Stimulated activated CD4-positive, alpha-beta T cell treated with anti-CD3 and anti-CD28 coated beads, Interleukin-1b, Interleukin-23, amount 100 ng/mL, for 1 hour (primary cell): ENCODE measurements around the gene CD40LG.

Source experiments
- DNase-seq, 2 donors: peaks; one replicate each; pipeline ENCODE4 v3.0.0-alpha.2; 2020; ENCODE audit warnings: low read depth in 2 of 2

The CD40LG gene

DNA sequence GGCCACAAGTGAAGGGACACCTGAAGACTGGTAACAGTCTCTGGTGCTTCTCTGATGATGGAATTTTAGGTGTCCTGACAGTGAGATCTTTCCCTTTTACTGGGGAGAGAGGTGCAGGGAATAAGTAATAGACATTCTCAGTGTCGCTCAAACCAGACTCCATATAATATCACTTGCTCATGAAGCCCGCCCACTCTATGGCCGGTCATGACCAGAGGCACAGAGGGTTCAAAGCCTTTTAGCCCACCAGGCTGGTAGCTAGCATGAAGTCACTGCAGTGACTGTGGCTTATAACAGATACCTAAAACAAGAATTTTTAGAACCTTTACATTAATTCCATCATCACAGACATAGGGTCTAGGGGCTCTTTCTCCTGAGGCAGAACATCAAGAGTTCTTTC, 2.9 kb downstream of the CD40LG start:
- no peak for DNase-seq

DNA sequence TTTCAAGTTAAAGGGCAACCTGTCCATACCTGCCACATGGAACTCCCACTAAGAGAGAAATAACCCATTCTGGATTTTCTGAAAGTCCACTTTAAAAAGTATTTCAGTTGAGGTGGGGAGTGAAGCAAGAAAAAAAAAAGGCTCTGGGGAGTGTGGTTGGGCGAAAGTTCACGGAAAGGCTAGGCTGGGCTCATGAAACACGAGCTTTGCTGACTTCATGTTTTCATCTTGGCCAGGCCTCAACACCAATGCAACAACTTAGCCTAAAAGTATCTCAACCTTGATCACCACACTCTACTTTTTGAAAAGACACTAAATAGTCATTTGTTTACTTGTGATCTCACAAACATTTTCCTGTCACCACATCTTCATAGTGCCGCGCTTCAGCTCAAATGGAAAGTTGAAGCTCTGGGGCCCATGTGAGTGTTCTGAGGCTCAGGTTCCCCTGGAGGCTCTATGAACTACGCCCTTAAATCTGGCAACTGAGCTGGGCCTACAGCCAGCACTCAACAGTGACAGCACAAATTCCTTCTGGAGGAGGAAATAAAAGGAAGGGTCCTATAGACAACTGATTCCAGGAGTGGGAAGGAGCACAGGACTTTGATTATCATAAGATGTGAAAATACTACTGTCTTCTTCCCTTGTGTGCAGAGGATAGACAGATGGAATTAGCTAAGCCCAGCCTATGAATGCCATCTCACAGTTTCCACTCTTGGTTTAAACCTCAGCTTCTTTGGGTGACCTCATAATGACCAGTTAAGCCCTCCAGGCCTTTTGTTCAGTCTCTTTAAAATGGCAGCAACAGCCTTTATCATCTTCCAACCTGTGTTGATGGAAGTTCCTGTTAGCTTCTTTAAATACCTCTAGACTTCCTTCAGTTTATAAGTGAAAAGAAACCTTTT, 5.1 kb downstream of the CD40LG start:
- DNase-seq = no peak

DNA sequence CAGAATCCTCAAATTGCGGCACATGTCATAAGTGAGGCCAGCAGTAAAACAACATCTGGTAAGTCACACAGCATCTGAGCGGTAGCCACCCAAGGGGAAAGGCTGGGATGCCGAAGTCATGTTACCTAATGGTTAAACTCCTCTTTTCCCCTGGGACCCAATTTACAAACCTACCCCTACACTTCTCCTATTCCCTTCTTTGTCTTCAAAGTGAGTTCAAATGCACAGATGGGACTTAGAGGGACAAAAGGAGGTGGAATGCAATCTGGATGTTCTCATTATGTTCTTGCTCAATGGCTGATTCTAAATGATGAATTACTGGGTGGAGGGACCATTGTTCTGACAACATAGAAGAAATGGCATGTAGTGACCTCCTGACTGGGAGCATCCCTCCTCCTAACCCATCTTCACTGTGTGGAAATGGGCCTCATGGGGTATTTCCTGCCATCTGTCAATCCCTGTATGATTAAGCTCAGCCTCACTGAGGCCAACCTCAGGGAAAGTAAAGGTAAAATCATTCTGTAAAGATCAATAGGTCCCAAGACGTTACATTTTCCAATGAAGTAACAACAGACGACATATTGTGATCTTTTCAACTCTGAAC, 8.5 kb downstream of the CD40LG start:
- no peak for DNase-seq

DNA sequence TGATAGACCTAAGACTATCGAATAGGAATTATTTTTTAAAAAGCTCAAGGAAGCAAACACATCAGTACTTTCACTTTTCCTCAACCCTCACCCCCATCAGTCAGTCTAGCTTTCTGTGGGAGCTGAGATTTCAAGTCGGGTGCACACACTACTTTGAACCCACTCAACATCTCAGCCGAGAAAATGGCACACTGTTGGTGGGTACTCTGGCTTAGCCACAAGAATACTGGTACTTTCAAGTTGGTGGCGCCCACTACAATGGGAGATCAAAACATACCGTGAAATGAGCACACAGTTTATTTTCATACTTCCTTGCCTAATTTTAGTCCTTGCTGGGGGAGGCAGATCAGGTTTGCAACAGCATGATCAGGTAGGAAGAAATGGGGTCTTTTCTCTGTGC, 10.2 kb downstream of the CD40LG start:
- DNase-seq = no peak

DNA sequence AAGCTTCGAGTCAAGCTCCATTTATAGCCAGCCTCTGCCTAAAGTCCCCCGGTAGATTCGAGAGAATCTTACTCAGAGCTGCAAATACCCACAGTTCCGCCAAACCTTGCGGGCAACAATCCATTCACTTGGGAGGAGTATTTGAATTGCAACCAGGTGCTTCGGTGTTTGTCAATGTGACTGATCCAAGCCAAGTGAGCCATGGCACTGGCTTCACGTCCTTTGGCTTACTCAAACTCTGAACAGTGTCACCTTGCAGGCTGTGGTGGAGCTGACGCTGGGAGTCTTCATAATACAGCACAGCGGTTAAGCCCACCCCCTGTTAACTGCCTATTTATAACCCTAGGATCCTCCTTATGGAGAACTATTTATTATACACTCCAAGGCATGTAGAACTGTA, 11.2 kb downstream of the CD40LG start:
- DNase-seq = no peak

DNA sequence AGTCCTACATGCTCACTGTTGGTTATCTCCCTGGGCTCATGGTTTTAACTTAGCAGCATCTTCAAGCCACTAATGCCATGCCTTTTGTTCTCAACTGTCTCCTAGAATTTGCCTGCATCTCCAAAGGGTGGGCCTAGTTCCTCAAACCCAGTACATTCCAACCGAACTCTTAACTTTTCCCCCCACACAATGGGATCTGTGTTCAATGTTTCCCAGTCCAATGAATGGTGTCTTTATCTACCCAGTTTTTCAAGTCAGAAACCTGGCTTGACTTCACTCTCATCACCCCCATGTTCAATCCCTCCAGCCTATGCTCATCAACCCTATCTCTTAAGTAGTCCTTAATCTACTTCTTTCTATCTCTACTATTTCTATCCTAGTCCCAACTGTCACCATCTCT, 12.9 kb downstream of the CD40LG start:
- DNase-seq = no peak

DNA sequence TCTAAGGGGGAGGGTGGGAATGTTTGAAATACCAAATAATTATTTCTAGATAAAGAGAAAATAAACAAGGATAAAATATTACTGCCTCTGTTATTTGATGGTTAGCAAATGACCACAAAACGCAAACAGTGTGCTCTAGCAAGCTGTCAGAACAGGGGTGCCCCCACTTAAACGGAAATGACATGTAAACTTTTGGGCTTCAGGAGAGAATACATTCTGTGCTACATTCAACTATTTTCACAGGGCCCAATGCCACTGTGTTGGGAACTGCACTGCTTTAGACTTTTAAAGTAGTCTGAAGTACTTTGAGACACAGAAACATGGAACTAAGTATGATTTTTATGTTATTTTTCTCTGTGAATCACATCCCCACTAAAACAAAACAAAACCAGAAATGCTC, 14.1 kb downstream of the CD40LG start:
- no peak for DNase-seq

DNA sequence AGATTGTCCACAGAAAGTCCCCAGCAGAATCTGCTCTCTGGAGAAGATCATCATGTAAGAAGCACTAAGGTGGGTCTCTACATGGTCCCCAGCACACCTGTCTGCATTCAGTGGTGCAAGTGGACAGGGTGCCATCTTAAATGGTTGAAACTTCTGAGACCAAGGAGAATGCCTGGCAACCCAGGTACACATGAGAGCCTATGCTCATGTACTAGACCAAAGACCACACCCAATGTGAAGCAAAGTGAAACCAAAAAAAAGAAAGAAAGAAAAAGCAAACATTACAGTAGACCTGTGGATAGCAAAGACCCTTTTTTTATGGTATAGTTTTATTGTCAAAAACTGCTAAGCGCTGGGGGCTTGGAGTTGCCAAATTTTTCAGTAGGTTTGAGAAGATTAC, 15.0 kb downstream of the CD40LG start:
- DNase-seq = no peak

DNA sequence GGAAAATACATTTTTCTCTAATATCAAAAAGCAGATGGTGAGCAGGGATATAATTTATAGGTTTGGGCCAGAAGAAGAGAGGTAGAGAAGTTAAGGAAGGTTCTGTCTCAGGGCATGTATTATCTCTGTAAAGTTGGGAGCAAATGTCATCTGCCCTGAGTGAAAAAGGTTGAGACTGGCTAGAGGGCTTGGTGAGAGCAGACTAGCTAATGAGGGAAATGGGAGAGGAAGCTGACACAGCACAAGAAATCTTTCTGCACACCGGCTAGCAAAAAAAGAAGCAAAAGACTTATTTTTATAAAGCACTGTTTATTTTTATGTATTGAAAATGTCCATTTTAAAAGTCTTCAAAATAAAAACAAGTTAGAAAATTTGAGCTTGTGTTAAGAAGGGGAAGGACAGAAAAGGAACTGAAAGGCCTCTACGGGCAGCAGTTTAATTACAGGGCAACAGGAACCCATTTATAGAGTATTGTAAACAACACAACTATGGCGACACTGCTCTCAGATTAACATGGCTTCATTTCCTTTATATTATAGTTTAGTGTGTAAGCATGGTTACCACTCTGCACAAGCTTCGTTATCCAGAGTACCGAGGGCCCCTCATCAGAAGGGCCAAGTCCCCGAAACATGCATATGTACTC, 17.4 kb downstream of the CD40LG start:
- no peak for DNase-seq

DNA sequence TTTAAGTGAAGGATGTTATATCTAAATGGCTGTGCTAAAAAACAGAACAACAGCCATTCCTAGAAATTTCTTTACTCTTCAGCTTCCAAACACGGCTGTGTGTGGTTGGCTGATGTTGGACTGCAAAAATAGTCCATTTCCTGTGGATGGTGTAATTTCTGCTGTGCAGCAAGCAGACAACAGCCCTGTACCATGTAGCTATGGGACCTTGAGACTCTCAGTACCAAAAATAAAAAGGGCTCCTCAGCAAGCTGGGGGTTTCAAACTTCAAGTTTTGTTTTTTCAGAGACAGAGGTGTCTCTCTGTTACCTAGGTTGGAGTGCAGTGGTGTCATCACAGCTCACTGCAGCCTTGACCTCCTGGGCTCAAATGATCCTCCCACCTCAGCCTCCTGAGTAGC, 18.1 kb downstream of the CD40LG start:
- no peak for DNase-seq

DNA sequence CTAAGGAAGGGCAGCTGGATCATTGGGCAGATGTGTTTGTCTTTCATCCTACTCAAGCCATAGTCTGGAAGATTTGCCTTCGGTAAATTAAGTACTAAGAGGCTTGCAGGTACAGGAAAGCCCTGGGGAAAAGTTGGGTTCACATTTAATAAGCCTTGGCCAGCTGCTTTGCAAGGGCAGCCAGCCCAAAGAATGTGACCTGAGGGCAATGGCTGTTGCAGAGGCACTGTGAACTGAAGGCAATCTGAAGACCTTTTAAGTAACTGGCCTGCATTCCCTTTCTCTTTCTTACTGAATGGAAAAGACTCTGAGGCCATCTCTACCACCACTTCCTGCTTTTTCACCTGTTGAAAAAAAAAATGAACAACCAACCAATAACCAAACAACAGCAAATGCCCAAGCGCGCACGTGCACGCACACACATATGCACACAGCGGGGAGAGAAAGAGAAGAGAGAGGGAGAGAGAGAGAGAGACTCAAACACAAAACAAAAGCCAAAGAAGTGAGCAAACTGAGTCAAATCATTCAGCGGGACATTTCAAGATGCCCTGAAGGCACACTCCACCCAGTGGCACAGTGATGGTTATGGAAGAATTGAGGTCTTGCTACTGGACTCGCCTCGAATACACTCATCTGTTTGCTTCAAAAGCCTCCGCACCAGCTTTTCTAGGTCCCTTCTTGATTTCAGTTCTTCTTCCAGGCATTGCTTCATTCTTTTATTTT, 19.6 kb downstream of the CD40LG start:
- DNase-seq = no peak

DNA sequence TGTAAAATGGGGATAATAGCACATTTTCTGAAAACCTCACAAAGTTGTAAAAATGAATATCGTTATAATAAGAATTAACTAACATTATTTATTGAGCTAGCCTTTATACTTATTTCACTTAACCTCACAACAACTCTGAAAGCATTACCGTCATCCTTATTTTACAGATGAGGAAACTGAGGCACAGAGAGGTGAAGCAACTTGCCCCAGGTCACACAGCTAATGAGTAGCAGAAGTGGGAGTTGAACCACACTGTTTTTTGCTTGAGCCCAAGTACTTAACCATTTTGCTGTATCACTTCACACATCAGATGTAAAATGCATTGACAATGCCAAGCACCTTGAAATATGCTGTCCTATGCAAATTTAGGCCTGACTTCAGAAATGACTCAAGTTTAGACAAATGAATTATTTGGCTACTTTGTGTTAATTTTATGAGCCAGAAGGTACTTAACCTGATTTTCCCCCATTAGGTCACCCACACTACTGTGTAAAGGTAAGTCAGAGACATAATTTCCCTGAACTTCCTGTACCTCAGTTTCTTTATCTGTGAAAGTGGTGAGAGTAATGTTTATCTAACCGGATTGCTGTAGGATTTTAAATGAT, 23.1 kb downstream of the CD40LG start:
- DNase-seq = no peak

DNA sequence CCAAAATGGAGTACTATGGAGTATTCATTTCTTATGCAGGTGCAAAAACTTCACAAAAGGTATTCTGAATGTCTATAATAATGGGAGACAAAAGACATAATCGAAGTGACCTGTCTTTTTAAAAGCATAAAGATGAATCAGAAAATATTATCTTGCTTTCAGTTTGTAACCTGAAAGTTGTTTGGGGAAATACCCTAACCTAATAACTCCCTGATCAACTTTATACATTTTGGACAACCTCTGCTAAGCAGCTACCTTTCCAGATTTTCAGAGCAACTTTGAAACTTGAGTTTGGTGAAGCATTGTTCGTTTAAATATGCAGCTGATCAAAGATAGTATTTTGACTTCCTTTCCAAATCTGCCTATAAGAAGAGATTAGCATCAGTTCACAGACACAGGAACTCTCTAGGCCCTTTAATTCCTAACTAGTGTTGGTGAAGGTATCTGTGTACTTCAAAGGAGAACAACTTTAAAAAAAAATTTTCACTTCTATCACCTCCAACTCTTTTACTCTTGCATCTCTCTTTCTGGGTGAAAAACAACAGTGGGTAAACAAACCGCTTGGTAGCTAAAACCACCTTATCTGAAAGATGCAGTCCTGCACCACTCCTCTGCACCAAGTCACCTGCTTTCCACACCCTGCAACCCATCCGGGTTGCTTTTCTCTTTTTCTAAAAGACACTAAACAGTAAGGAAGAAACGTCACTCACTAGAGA, 26.5 kb downstream of the CD40LG start:
- no peak for DNase-seq

DNA sequence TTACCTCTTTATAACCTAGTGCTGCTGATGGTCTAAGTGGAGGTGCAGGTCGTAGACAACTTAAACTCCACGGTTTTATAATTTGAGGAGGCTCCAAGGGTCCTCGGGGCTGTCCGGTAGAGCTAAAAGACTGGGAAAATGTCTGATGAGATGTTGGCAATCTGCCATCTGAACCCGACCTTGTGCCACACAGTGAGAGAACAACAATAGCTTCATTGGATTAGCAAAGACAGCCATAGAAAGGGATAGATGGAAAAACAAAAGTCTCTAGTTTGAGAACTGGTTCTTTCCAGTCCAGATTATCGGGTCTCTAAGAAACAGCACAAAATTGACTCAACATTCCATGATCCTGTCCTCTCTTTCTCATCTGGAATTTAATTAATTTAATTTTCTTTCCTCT, 31.6 kb downstream of the CD40LG start:
- no peak for DNase-seq

DNA sequence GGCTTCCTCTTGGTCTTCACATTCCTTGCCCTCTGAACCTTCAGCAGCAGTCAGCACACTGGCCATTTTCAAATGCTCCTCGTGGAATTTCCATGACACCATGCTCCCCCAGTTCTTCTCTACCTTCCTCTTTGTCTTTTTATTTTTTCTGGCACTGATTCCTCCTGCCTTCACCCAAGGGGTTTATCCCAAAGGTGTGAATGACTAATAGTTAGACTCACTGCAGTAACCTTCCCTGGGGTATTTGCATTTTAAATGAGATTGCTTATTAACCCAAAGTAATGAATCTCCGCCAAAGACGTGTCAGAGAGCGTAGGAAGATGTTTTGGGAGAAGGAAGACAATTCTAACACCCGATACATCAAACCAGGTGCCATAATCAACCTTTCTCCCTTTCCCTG, 36.2 kb downstream of the CD40LG start:
- DNase-seq = no peak

DNA sequence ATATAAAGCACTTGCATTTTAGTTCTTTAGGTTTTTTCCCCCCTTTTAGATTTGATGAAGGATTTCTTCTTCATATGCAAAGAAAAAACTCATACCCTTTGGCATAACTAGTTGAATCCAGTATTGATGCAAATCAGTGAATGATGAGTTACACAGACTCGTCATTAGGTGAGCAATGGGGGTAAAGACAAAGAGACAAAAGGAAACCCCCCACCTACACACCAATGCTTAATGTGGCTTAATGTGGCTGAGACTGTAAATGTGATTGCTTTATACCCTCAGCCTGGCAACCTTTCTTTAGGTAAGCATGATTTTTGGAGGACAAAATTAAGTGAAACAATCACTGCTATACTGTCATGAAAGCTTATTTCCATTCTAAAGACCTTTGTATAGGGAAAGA, 39.5 kb downstream of the CD40LG start:
- no peak for DNase-seq

DNA sequence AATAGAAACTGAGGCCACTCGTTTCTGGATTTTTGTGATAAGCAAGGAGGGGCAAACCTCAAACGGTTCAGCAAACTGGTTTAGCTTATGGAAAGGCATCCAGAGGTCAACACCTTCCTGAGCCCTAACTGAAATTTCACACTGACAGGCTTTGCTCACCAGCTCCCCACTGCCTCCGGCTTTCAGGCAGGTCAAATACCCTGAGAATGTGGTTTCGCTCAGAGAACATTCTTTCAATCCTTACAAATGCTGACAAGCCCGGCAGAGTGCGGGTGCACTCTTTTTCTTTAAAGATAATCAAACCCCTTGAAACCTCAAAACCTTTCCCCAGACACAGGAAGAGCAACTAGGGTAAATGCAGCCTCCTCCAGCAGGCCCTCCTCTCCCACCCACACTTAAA, 41.5 kb downstream of the CD40LG start:
- DNase-seq = no peak

DNA sequence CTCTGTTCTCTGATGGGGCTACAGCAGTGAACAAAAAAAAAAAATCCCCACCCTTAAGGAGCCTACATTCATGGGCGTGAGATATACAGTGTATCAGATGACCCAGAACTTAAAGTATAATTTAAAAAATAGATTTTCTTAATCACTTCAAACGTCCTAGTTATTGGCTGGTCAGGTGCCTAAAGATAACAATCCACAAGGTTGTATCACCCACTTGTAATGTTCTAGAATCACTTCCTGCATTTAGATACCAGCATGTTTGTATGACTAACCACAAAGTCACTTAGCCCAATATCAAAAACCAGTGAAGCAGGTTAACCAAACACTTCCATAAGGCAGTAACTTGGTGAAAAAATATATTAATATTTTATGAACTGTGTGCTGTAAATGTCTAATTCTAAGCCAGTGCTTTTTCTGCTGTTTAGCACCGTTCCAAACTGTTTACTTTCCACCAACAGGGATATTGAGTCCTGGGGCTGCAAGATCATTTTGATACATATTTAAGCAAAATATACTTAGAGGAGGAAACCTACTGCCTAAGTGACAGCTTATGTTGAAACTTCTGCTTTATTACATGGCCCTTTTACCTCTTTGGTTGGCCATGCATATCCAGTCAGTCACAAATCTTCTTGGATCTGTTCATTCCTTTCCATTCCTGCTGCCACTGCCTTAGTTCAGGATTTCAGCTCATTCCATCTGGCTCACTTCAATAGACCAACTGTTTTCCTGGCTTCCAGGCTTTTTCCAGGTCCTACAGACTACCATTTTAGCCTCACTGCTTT, 43.3 kb downstream of the CD40LG start:
- DNase-seq = no peak

DNA sequence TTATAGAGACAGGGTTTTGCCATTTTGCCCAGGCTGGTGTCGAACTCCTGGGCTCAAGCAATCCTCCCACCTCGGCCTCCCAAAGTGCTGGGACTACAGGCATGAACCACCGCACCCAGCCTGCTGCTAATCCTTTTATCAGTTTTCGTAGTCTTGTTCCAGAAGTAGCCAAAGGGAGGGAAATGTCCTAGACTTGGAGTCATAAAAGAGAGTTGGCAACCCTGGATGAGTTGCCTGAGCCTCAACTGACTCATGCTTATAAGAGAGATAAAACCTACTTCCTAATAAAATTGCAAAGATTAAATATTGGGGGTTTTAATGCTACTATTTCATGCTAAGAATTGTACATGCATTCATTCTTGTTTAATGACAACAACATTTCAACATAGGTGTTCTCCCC, 44.3 kb downstream of the CD40LG start:
- no peak for DNase-seq

DNA sequence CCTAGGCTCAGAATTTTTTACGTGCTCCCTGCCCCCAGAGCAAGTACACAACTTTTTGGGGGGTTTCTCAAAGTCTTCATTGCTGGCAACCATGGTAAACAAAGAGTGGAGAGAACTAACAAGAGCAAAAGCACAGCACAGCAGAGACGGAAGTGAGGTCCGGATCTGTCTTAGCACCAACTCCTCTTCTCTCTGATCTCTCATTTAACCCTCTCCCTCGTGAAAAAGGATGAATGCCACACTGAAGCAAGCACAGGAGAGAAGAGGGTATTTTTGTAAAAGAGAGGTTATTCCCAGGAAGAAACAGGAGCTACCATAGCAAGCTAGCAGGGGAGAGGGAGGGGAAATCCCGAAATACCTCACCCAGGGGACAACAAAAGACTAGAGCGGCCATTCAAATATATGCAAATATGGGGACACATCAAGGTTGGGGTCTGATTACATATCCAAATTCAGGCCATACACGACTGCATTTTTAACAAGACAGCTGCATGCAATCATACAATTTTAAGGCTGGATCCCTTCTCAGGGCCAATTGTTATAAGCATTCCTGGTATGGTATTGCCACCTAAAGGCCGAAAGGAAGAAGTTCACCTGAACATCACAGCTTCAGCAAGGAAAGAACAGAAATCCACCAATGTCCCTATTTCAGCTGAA, 46.6 kb downstream of the CD40LG start:
- DNase-seq = no peak
